WERI-Rb-1 (cell line): ENCODE measurements around the gene SDC3.

Source experiments
- DNase-seq: peaks from one replicate; pipeline ENCODE4 v3.0.0-alpha.2; 2020
- H3K27ac ChIP-seq: fragments of 250-450 bp; sonication (Bioruptor Pico); 2 replicates; pipeline ENCODE4 v1.5.1; 2020; ENCODE audit warnings: mild to moderate bottlenecking, moderate library complexity
- H3K27me3 ChIP-seq: fragments of 250-450 bp; sonication (Bioruptor Pico); 2 replicates; pipeline ENCODE4 v1.5.1; 2021; ENCODE audit warnings: mild to moderate bottlenecking, low read depth, moderate library complexity; ENCODE audit not compliant: insufficient read depth, severe bottlenecking
- H3K36me3 ChIP-seq: fragments of 250-450 bp; sonication (Bioruptor Pico); 2 replicates; pipeline ENCODE4 v1.5.1; 2020; ENCODE audit warnings: mild to moderate bottlenecking, moderate library complexity
- H3K4me3 ChIP-seq: 2 replicates; pipeline ENCODE4 v1.5.1; 2011; ENCODE audit warnings: low read depth, mild to moderate bottlenecking, control low read depth, low read length
- H3K9me3 ChIP-seq: fragments of 250-450 bp; sonication (Bioruptor Pico); 2 replicates; pipeline ENCODE4 v1.5.1; 2021; ENCODE audit warnings: mild to moderate bottlenecking, moderate library complexity; ENCODE audit not compliant: severe bottlenecking
- TF ChIP-seq, protein P1 (sequence below): IDR thresholded peaks from 2 replicates; pipeline ENCODE4 v1.5.1; 2011; ENCODE audit warnings: low read depth, mild to moderate bottlenecking, control low read depth, inconsistent platforms, low read length

SDC3 gene

DNA sequence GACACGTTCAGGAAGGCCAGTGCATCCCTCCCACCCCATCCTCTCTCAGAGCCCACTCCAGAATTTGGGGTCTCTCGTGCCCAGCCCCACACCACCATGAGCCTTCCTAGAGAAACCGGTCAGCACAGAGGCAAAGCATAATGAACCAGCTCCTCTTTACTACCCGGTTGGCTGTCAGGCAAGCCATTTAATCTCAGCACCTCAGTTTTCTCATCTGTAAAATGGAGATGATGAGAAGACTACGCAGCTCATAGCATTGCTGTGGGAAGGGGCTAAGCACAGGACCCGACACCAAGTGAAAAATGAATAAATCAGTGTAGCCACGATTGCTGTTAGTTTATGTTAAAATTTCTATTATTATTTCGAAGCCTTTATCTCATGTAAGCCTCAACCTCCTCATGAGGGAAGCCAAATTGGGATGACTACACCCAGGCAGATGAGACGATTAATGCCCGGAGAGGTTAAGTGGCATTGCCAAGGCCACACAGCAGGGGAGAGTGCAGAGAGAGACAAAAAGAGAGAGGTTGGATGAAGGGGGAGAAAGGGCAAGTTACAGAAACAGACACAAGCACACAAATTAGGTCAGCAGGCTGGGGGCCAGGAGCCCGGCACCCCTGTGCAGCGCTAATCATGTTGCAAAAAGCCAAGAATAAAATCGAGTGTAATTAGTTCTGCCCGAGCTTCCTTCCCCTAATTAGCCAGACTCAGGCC lies 25.7 kb downstream of the SDC3 start:
- TF ChIP-seq, protein P1, sequence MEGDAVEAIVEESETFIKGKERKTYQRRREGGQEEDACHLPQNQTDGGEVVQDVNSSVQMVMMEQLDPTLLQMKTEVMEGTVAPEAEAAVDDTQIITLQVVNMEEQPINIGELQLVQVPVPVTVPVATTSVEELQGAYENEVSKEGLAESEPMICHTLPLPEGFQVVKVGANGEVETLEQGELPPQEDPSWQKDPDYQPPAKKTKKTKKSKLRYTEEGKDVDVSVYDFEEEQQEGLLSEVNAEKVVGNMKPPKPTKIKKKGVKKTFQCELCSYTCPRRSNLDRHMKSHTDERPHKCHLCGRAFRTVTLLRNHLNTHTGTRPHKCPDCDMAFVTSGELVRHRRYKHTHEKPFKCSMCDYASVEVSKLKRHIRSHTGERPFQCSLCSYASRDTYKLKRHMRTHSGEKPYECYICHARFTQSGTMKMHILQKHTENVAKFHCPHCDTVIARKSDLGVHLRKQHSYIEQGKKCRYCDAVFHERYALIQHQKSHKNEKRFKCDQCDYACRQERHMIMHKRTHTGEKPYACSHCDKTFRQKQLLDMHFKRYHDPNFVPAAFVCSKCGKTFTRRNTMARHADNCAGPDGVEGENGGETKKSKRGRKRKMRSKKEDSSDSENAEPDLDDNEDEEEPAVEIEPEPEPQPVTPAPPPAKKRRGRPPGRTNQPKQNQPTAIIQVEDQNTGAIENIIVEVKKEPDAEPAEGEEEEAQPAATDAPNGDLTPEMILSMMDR, result no peak
- no peaks in the 10 kb centered on the region for H3K27me3 ChIP-seq
- no peaks in the 10 kb centered on the region for H3K9me3 ChIP-seq
- no peak overlapping the region for H3K4me3 ChIP-seq
- no peaks in the 10 kb centered on the region for H3K36me3 ChIP-seq
- DNase-seq, result no peak
- no peak overlapping the region for H3K27ac ChIP-seq

DNA sequence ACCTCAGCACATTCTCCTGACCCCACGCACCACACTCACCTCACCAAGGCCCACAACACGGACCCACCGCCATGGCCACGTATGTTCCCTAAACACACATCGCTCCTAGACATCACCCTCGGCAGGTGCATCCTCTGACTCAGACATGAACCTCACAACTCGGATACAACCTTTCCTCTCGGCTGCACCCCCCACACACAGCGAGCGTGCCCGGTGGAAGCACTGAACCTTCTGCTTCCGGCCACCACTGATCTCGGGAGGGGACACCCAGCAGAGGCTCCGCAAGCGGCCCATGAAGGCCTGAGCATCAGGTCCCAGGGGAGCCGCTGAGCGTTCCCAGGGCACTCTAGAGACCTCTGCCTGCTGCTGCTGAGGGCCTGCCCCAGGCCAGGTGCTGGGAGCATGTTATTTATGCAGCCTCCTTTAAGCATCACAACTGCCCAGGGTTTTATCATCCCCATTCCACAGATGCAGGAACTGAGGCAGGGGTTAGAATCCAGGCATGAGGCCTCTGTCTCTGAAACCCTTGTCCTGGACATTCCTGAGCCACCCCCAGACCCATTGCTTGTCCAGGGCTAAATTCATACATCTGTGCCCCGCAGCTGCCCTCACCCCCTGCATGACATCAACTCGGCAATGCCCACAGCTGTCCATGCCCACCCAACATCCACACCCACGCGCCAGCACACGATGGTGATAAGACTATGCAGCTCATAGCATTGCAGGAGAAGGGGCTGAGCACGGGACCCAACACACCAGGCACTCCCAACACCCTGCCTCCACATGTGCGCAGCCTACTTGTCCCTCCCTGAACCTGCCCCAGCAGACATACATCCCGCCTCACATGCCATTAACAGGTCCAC lies 27.0 kb downstream of the SDC3 start:
- Histone ChIP-seq H3K9me3 (no peaks in the 10 kb centered on the region), H3K4me3 (no peak overlapping the region), H3K27me3 (no peaks in the 10 kb centered on the region), H3K27ac (no peak overlapping the region), H3K36me3 (no peaks in the 10 kb centered on the region)
- DNase-seq, result no peak
- TF ChIP-seq, protein P1, result no peak

DNA sequence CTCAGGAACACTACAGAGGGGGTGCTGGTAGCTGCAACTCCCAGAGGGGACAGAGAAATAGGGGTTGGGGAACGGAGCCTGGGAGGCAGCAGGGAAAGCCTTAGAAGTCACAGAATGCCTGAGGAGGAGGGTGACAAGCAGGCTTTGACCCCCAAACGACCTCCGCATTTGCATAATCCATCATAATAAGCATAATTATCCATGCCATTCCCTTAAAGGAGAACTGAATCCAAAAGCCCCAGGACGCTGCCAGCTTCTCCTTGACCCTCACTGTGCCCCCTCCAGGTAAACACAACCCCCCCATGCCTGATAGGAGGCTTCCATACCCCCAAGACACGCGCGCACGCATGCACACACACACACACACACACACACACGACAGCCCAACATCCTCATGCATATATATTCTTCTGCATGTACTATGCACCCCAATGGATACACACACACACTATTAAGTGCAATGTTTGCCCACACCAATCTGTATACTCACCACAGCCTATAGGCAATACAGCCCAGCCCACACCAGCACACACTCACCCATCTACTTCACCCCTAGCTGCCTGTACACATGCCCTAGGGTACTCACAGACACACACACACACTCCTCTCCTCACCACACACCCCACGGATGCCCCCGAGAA lies 27.8 kb downstream of the SDC3 start:
- Histone ChIP-seq H3K4me3 (no peak overlapping the region), H3K9me3 (no peaks in the 10 kb centered on the region), H3K27ac (no peak overlapping the region), H3K36me3 (no peaks in the 10 kb centered on the region), H3K27me3 (no peaks in the 10 kb centered on the region)
- DNase-seq, result no peak
- TF ChIP-seq, protein P1, result no peak

GRCh38 chr1:30879940-30880677 lies 28.4 kb downstream of the SDC3 start:
- no peaks in the 10 kb centered on the region for H3K9me3 ChIP-seq
- no peak overlapping the region for H3K27ac ChIP-seq
- no peaks in the 10 kb centered on the region for H3K27me3 ChIP-seq
- no peaks in the 10 kb centered on the region for H3K36me3 ChIP-seq
- no peak overlapping the region for H3K4me3 ChIP-seq
- TF ChIP-seq, protein P1, result no peak
- no peak for DNase-seq

DNA sequence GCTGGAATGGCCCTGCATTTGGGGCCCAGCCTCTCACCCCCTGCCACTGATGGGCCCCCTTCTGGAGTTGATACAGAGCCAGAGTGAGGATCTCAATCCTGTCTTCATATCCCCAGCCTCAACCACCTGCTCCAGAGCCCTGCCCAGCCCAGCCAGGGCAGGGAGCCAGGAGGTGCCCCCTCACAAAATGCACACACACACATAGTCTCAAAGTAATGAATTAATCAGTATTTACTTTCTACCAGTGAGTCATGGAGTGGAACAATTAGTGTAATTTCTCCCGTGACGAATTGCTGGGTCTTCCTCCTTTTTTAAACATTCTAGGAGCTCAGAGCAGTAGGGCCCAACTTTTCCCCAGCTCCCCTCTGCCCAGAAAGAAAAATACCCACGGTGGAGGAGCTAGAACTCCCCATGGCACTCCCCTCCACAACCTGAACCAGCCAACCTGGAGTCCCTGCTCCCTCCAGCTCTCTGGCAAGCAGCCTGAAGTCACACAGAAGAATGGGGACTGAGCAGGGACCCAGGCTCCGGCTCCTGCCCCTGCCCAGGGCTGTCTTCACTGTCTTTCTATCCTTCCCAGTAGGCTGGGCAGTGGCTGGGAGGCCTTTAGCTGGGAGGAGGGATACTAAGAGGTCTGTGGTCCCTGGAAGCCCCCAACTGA lies 29.3 kb downstream of the SDC3 start:
- TF ChIP-seq, protein P1, result no peak
- DNase-seq, result no peak

More for the DNA sequence above, 29.3 kb downstream of the SDC3 start:
- no peaks in the 10 kb centered on the region for H3K27me3 ChIP-seq
- H3K27ac ChIP-seq, result no peak overlapping the region
- no peaks in the 10 kb centered on the region; the same call in 1 of the 2 replicates for H3K36me3 ChIP-seq
- no peak overlapping the region for H3K4me3 ChIP-seq
- H3K9me3 ChIP-seq, result no peaks in the 10 kb centered on the region
